ENCODE data around the gene VMO1. TPM values are rescaled to one million over a fixed set of nuclear protein-coding genes. Genes with fewer than 3 reads are reported as not detected.
A peak's percentile ranks its signal among the peaks of the same experiment; 100 is the strongest.

The VMO1 gene
- total RNA-seq, 2 donors from 2014 or later, result 5.9 to 8.3 TPM

DNA sequence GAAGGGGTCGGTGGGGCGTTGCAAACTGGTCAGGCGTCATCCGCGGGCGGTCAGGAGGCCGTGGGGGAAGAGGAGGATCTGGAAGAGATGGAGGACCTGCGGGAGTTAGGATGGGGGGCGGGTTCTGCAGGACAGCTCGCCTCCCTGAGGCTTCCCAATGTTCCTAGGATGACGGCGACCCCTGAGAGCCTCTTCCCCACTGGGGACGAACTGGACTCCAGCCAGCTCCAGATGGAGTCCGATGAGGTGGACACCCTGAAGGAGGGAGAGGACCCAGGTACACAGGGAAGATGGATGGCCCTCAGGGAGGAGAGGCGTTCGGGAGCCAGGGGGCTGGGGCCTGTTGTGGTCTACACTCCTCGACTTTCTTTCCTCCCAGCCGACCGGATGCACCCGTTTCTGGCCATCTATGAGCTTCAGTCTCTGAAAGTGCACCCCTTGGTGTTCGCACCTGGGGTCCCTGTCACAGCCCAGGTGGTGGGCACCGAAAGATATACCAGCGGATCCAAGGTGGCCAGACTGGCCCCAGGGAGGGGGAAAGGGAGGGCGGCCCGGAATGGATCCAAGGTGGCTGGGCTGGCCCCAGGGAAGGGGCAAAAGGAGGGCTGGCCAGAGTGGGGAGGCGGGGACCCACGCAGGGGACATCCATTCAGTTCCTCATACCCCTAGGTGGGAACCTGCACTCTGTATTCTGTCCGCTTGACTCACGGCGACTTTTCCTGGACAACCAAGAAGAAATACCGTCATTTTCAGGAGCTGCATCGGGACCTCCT lies 21.6 kb upstream of the VMO1 start:
- H3K27ac ChIP-seq, result no peak overlapping the region
- H3K4me1 ChIP-seq (ENCODE audit: control insufficient read depth in 1 of 2, low read depth in 2 of 2), result peaks cover 10 to 18% of the 10 kb centered on the region in 2 donors
- TF ChIP-seq, protein P1, sequence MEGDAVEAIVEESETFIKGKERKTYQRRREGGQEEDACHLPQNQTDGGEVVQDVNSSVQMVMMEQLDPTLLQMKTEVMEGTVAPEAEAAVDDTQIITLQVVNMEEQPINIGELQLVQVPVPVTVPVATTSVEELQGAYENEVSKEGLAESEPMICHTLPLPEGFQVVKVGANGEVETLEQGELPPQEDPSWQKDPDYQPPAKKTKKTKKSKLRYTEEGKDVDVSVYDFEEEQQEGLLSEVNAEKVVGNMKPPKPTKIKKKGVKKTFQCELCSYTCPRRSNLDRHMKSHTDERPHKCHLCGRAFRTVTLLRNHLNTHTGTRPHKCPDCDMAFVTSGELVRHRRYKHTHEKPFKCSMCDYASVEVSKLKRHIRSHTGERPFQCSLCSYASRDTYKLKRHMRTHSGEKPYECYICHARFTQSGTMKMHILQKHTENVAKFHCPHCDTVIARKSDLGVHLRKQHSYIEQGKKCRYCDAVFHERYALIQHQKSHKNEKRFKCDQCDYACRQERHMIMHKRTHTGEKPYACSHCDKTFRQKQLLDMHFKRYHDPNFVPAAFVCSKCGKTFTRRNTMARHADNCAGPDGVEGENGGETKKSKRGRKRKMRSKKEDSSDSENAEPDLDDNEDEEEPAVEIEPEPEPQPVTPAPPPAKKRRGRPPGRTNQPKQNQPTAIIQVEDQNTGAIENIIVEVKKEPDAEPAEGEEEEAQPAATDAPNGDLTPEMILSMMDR (IDR thresholded peaks at IDR 0.05), result no peak
- peak overlapping the region; percentile 94 for H3K4me3 ChIP-seq
- H3K36me3 ChIP-seq, result peaks cover 5% of the 10 kb centered on the region
- ATAC-seq (ENCODE audit: insufficient number of reproducible peaks, low FRiP score, low read depth), result no peak
- no peaks in the 10 kb centered on the region for H3K9me3 ChIP-seq
- H3K27me3 ChIP-seq (replicated peaks; ENCODE audit: insufficient read depth), result no peaks in the 10 kb centered on the region
- DNase-seq (ENCODE audit: low spot score), result no peak

DNA sequence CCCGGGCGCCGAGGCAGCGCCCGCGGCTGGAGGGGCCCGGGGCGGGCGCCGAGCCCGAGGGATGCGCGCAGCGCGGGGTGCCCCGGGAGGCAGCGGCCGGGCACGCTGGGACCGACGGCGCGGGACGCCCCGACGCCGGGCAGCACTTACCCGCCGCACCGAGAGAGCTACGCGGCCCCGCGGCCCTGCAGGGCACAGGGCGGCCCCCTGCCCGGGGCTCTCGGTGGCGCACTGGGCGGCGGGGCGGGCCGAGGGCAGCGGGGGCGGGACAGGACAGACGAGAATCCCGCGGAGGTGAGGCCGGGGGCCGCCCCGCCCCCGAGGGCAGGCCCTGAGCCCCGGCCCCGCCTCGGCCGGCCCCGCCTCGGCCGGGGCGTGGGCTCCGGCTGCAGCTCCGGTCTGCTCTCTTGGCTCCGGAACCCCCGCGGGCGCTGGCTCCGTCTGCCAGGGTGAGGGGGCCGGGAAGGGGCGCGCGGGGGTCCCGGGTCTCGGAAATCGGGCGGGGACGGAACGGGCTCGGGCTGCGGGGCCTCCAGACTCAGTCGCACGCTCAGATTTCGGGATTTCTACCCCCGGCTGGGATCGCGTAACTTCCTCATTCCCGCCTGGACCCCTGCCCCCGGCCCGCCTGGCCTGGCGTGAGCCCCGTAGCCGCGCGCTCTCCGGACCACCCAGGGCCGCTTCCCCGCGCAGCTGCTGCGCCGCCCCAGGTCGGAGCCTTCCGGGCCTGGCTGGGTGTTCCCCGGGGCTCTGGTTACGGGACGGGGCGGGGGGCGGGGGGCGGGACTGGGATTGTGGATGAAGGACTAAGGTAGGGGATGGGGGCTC lies 20.8 kb upstream of the VMO1 start, which contains the start of gene PLD2:
PLD2 (plus strand) TSS at position 376 of the 828 bp plus-strand sequence. CDS start 621 bp downstream, outside the sequence.
- Histone ChIP-seq H3K36me3 (peaks cover 5% of the 10 kb centered on the region), H3K4me3 (peak within 1 kb of the TSS; percentile 94), H3K4me1 (ENCODE audit: control insufficient read depth in 1 of 2, low read depth in 2 of 2) (peaks cover 10 to 18% of the 10 kb centered on the region in 2 donors), H3K9me3 (no peaks in the 10 kb centered on the region), H3K27ac (peak within 1 kb of the TSS; percentile 47 to 53), H3K27me3 (replicated peaks; ENCODE audit: insufficient read depth) (no peaks in the 10 kb centered on the region)
- TF ChIP-seq, protein P1 (IDR thresholded peaks at IDR 0.05), result no peak
- DNase-seq (ENCODE audit: low spot score) (no peak), ATAC-seq (ENCODE audit: insufficient number of reproducible peaks, low FRiP score, low read depth) (peak; percentile 79)

DNA sequence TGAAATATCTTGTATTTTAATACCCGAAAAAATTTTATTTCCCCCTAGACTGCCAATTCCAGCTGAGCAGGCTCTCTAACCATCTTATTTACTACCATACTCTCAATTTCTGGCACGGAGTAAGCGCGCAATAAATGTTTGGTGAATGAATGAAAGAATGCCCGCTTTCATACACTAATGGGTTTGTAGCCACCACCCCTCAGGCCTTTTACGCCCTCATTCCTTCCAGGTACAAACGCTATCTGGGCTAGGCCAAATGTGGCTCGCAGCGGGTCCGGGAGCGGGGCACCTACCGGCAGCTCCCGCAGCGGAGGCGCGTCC lies 20.3 kb upstream of the VMO1 start:
- H3K36me3 ChIP-seq, result peaks cover 5% of the 10 kb centered on the region
- DNase-seq (ENCODE audit: low spot score) (no peak), ATAC-seq (ENCODE audit: insufficient number of reproducible peaks, low FRiP score, low read depth) (no peak)
- no peaks in the 10 kb centered on the region for H3K27me3 ChIP-seq (replicated peaks; ENCODE audit: insufficient read depth)
- peak overlapping the region in 1 of 2 donors; percentile 34 for H3K27ac ChIP-seq
- peak overlapping the region; percentile 94 for H3K4me3 ChIP-seq
- peaks cover 10 to 18% of the 10 kb centered on the region in 2 donors for H3K4me1 ChIP-seq (ENCODE audit: control insufficient read depth in 1 of 2, low read depth in 2 of 2)
- TF ChIP-seq, protein P1 (IDR thresholded peaks at IDR 0.05), result no peak
- H3K9me3 ChIP-seq, result no peaks in the 10 kb centered on the region

DNA sequence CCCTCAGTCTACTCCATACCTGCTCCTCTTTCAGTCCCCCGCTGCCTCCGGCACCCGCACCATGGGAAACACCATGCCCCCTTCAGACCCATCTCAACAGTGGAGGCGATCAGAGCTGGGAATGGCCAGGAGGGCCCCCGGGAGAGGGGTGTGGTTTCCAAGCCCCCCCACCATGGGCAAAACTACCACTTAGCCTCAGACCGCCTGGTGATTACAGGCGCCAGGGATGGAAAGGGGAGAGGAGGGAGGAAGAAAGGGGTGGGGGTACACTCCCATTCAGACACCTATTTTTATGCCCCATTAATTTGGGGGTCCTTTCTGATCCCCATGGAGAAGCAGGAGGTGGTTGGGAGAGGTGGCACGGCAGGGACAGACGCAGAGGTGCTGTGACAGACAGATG lies 16.1 kb upstream of the VMO1 start, which contains the start of gene C17orf114:
C17orf114 (minus strand) TSS at position 101 of the 400 bp plus-strand sequence.
- TF ChIP-seq, protein P1 (IDR thresholded peaks at IDR 0.05), result no peak
- Histone ChIP-seq H3K27me3 (replicated peaks; ENCODE audit: insufficient read depth) (no peaks in the 10 kb centered on the region), H3K27ac (no peak within 1 kb of the TSS), H3K36me3 (peaks cover 7% of the 10 kb centered on the region), H3K4me3 (no peak within 1 kb of the TSS), H3K4me1 (ENCODE audit: control insufficient read depth in 1 of 2, low read depth in 2 of 2) (peaks cover 0 to 5% of the 10 kb centered on the region in 2 donors), H3K9me3 (no peaks in the 10 kb centered on the region)
- DNase-seq (ENCODE audit: low spot score) (no peak), ATAC-seq (ENCODE audit: insufficient number of reproducible peaks, low FRiP score, low read depth) (no peak)

Data from thoracic aorta (tissue), 2 donors.